Mammary epithelial cell (primary cell): Measurements from ENCODE around the gene ZNF30.

Experiments used
- EZH2 ChIP-seq: IDR thresholded peaks from 2 replicates; pipeline ENCODE4 v1.6.1; 2012; ENCODE audit warnings: low read length, inconsistent platforms, borderline replicate concordance
- TF ChIP-seq, protein P1 (sequence below), 2 donors: IDR thresholded peaks in 1 of 2; conservative IDR thresholded peaks in 1 of 2; 2 replicates each; pipeline ENCODE4 v1.5.1; 2011 to 2012; ENCODE audit warnings: inconsistent platforms in 2 of 2, low read length in 2 of 2, mild to moderate bottlenecking in 2 of 2, control low read depth in 1 of 2, low read depth in 1 of 2; ENCODE audit not compliant: insufficient read depth in 1 of 2; ENCODE audit errors: extremely low read depth in 1 of 2

DNA sequence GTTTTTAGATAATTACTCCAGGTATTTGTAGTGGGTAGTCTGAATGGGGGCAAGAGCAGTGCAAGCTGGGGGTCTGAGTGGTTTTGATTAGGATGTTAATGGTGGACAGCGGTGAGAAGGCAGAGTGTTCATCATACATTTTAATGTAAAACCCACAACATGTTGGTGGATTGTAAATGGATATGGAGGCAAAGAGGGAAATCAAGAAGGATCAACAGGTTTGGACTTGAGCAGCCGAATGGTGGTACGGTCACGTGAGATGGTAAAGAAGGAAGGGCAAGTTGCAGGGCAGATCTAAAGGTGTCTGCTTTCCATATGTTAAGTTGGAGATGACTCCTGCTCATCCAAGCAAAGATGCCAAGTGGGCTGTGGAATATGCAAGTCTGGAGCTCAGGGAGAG lies 9.5 kb downstream of the ZNF30 start:
- TF ChIP-seq EZH2 = no peak
- TF ChIP-seq, protein P1, sequence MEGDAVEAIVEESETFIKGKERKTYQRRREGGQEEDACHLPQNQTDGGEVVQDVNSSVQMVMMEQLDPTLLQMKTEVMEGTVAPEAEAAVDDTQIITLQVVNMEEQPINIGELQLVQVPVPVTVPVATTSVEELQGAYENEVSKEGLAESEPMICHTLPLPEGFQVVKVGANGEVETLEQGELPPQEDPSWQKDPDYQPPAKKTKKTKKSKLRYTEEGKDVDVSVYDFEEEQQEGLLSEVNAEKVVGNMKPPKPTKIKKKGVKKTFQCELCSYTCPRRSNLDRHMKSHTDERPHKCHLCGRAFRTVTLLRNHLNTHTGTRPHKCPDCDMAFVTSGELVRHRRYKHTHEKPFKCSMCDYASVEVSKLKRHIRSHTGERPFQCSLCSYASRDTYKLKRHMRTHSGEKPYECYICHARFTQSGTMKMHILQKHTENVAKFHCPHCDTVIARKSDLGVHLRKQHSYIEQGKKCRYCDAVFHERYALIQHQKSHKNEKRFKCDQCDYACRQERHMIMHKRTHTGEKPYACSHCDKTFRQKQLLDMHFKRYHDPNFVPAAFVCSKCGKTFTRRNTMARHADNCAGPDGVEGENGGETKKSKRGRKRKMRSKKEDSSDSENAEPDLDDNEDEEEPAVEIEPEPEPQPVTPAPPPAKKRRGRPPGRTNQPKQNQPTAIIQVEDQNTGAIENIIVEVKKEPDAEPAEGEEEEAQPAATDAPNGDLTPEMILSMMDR (conservative IDR thresholded peaks at IDR 0.05 in 1 of 2, IDR thresholded peaks at IDR 0.05 in 1 of 2; ENCODE audit: extremely low read depth in 1 of 2, insufficient read depth in 1 of 2, low read depth in 1 of 2, low read length in 2 of 2) = no peak
